ENCODE measurements around the gene ABTB2. TPM values are rescaled to one million over a fixed set of nuclear protein-coding genes. Genes with fewer than 3 reads are reported as not detected.

The ABTB2 gene
- total RNA-seq, 1 experiment from 2014 or later: not detected

GRCh38 chr11:34278693-34279297 lies 79.0 kb downstream of the ABTB2 start:
- Histone ChIP-seq H3K27ac (ENCODE audit: low read length) (no peak overlapping the region), H3K9ac (ENCODE audit: low read length) (no peak overlapping the region), H4K20me1 (ENCODE audit: insufficient read depth, low read depth, low read length) (no peaks in the 10 kb centered on the region), H3K4me3 (ENCODE audit: low read length) (no peak overlapping the region), H2AFZ (ENCODE audit: low read length) (no peak overlapping the region), H3K9me3 (ENCODE audit: low read length) (no peaks in the 10 kb centered on the region), H3K4me1 (ENCODE audit: low read length) (no peaks in the 10 kb centered on the region), H3K9me2 (replicated peaks; ENCODE audit: insufficient read depth, low read length) (no peaks in the 10 kb centered on the region), H3K36me3 (ENCODE audit: insufficient read depth, low read length) (no peaks in the 10 kb centered on the region), H3K27me3 (ENCODE audit: low read length) (no peaks in the 10 kb centered on the region), H3K4me2 (ENCODE audit: low read depth, low read length, poor library complexity, severe bottlenecking) (no peak overlapping the region), H3K79me2 (ENCODE audit: low read length) (no peaks in the 10 kb centered on the region)
- no peak for DNase-seq

- H3K4me1 ChIP-seq (ENCODE audit: low read length): no peaks in the 10 kb centered on the region
- H3K27ac ChIP-seq (ENCODE audit: low read length): no peak overlapping the region
- H3K9ac ChIP-seq (ENCODE audit: low read length): no peak overlapping the region
- H3K79me2 ChIP-seq (ENCODE audit: low read length): no peaks in the 10 kb centered on the region
- DNase-seq: no peak
- H3K9me3 ChIP-seq (ENCODE audit: low read length): no peaks in the 10 kb centered on the region
- no peaks in the 10 kb centered on the region for H3K27me3 ChIP-seq (ENCODE audit: low read length)
- no peaks in the 10 kb centered on the region for H4K20me1 ChIP-seq (ENCODE audit: insufficient read depth, low read depth, low read length)
- no peaks in the 10 kb centered on the region for H3K36me3 ChIP-seq (ENCODE audit: insufficient read depth, low read length)
- H3K9me2 ChIP-seq (replicated peaks; ENCODE audit: insufficient read depth, low read length): no peaks in the 10 kb centered on the region
- H3K4me2 ChIP-seq (ENCODE audit: low read depth, low read length, poor library complexity, severe bottlenecking): no peak overlapping the region
- no peak overlapping the region for H2AFZ ChIP-seq (ENCODE audit: low read length)
- no peak overlapping the region for H3K4me3 ChIP-seq (ENCODE audit: low read length)
Measured at GRCh38 chr11:34278175-34278574, 79.6 kb downstream of the ABTB2 start.

GRCh38 chr11:34277171-34277570 lies 80.6 kb downstream of the ABTB2 start:
- no peaks in the 10 kb centered on the region for H4K20me1 ChIP-seq (ENCODE audit: insufficient read depth, low read depth, low read length)
- H3K27me3 ChIP-seq (ENCODE audit: low read length): no peaks in the 10 kb centered on the region
- no peak for DNase-seq
- H3K79me2 ChIP-seq (ENCODE audit: low read length): no peaks in the 10 kb centered on the region
- no peak overlapping the region for H3K27ac ChIP-seq (ENCODE audit: low read length)
- no peak overlapping the region for H3K4me2 ChIP-seq (ENCODE audit: low read depth, low read length, poor library complexity, severe bottlenecking)
- no peaks in the 10 kb centered on the region for H3K9me2 ChIP-seq (replicated peaks; ENCODE audit: insufficient read depth, low read length)
- H3K9ac ChIP-seq (ENCODE audit: low read length): no peak overlapping the region
- H3K9me3 ChIP-seq (ENCODE audit: low read length): no peaks in the 10 kb centered on the region
- H3K36me3 ChIP-seq (ENCODE audit: insufficient read depth, low read length): no peaks in the 10 kb centered on the region
- no peaks in the 10 kb centered on the region for H3K4me1 ChIP-seq (ENCODE audit: low read length)
- H3K4me3 ChIP-seq (ENCODE audit: low read length): no peak overlapping the region
- H2AFZ ChIP-seq (ENCODE audit: low read length): no peak overlapping the region

- no peaks in the 10 kb centered on the region for H3K9me3 ChIP-seq (ENCODE audit: low read length)
- no peak overlapping the region for H3K4me2 ChIP-seq (ENCODE audit: low read depth, low read length, poor library complexity, severe bottlenecking)
- no peaks in the 10 kb centered on the region for H3K36me3 ChIP-seq (ENCODE audit: insufficient read depth, low read length)
- no peak overlapping the region for H3K27ac ChIP-seq (ENCODE audit: low read length)
- no peak overlapping the region for H3K9ac ChIP-seq (ENCODE audit: low read length)
- no peaks in the 10 kb centered on the region for H4K20me1 ChIP-seq (ENCODE audit: insufficient read depth, low read depth, low read length)
- H3K4me1 ChIP-seq (ENCODE audit: low read length): no peaks in the 10 kb centered on the region
- no peaks in the 10 kb centered on the region for H3K79me2 ChIP-seq (ENCODE audit: low read length)
- no peaks in the 10 kb centered on the region for H3K9me2 ChIP-seq (replicated peaks; ENCODE audit: insufficient read depth, low read length)
- H2AFZ ChIP-seq (ENCODE audit: low read length): no peak overlapping the region
- no peak for DNase-seq
- no peak overlapping the region for H3K4me3 ChIP-seq (ENCODE audit: low read length)
- H3K27me3 ChIP-seq (ENCODE audit: low read length): no peaks in the 10 kb centered on the region
Measured at GRCh38 chr11:34276352-34276864, 81.4 kb downstream of the ABTB2 start.

- H3K79me2 ChIP-seq (ENCODE audit: low read length): no peaks in the 10 kb centered on the region
Measured at GRCh38 chr11:34275486-34275885, 82.3 kb downstream of the ABTB2 start.

GRCh38 chr11:34274712-34275398 lies 83.0 kb downstream of the ABTB2 start:
- no peak overlapping the region for H3K27ac ChIP-seq (ENCODE audit: low read length)
- H3K27me3 ChIP-seq (ENCODE audit: low read length): no peaks in the 10 kb centered on the region
- no peak for DNase-seq
- H3K9ac ChIP-seq (ENCODE audit: low read length): no peak overlapping the region
- no peak overlapping the region for H3K4me2 ChIP-seq (ENCODE audit: low read depth, low read length, poor library complexity, severe bottlenecking)
- H3K4me3 ChIP-seq (ENCODE audit: low read length): no peak overlapping the region
- H3K79me2 ChIP-seq (ENCODE audit: low read length): no peaks in the 10 kb centered on the region
- H4K20me1 ChIP-seq (ENCODE audit: insufficient read depth, low read depth, low read length): no peaks in the 10 kb centered on the region
- no peaks in the 10 kb centered on the region for H3K36me3 ChIP-seq (ENCODE audit: insufficient read depth, low read length)
- no peaks in the 10 kb centered on the region for H3K9me2 ChIP-seq (replicated peaks; ENCODE audit: insufficient read depth, low read length)
- no peaks in the 10 kb centered on the region for H3K4me1 ChIP-seq (ENCODE audit: low read length)
- no peaks in the 10 kb centered on the region for H3K9me3 ChIP-seq (ENCODE audit: low read length)
- H2AFZ ChIP-seq (ENCODE audit: low read length): no peak overlapping the region

More at GRCh38 chr11:34275486-34275885, 82.3 kb downstream of the ABTB2 start:
- H3K4me2 ChIP-seq (ENCODE audit: low read depth, low read length, poor library complexity, severe bottlenecking): no peak overlapping the region
- H3K9me3 ChIP-seq (ENCODE audit: low read length): no peaks in the 10 kb centered on the region
- no peak overlapping the region for H2AFZ ChIP-seq (ENCODE audit: low read length)
- H3K36me3 ChIP-seq (ENCODE audit: insufficient read depth, low read length): no peaks in the 10 kb centered on the region
- H3K4me3 ChIP-seq (ENCODE audit: low read length): no peak overlapping the region
- no peaks in the 10 kb centered on the region for H3K9me2 ChIP-seq (replicated peaks; ENCODE audit: insufficient read depth, low read length)
- no peaks in the 10 kb centered on the region for H4K20me1 ChIP-seq (ENCODE audit: insufficient read depth, low read depth, low read length)
- no peaks in the 10 kb centered on the region for H3K27me3 ChIP-seq (ENCODE audit: low read length)
- no peak overlapping the region for H3K9ac ChIP-seq (ENCODE audit: low read length)
- H3K4me1 ChIP-seq (ENCODE audit: low read length): no peaks in the 10 kb centered on the region
- no peak for DNase-seq
- H3K27ac ChIP-seq (ENCODE audit: low read length): no peak overlapping the region

GRCh38 chr11:34273099-34273498 lies 84.7 kb downstream of the ABTB2 start:
- H2AFZ ChIP-seq (ENCODE audit: low read length): no peak overlapping the region
- no peaks in the 10 kb centered on the region for H3K27me3 ChIP-seq (ENCODE audit: low read length)
- no peaks in the 10 kb centered on the region for H3K4me1 ChIP-seq (ENCODE audit: low read length)
- DNase-seq: no peak
- no peak overlapping the region for H3K4me2 ChIP-seq (ENCODE audit: low read depth, low read length, poor library complexity, severe bottlenecking)
- H3K27ac ChIP-seq (ENCODE audit: low read length): no peak overlapping the region
- H3K4me3 ChIP-seq (ENCODE audit: low read length): no peak overlapping the region
- no peaks in the 10 kb centered on the region for H4K20me1 ChIP-seq (ENCODE audit: insufficient read depth, low read depth, low read length)
- H3K79me2 ChIP-seq (ENCODE audit: low read length): no peaks in the 10 kb centered on the region
- H3K9ac ChIP-seq (ENCODE audit: low read length): no peak overlapping the region
- H3K9me3 ChIP-seq (ENCODE audit: low read length): no peaks in the 10 kb centered on the region
- no peaks in the 10 kb centered on the region for H3K9me2 ChIP-seq (replicated peaks; ENCODE audit: insufficient read depth, low read length)
- no peaks in the 10 kb centered on the region for H3K36me3 ChIP-seq (ENCODE audit: insufficient read depth, low read length)

GRCh38 chr11:34271727-34272126 lies 86.1 kb downstream of the ABTB2 start:
- Histone ChIP-seq H3K4me1 (ENCODE audit: low read length) (no peaks in the 10 kb centered on the region), H3K27ac (ENCODE audit: low read length) (no peak overlapping the region), H3K4me2 (ENCODE audit: low read depth, low read length, poor library complexity, severe bottlenecking) (no peak overlapping the region)

More at GRCh38 chr11:34271727-34272126, 86.1 kb downstream of the ABTB2 start:
- Histone ChIP-seq H3K79me2 (ENCODE audit: low read length) (no peaks in the 10 kb centered on the region), H3K9me2 (replicated peaks; ENCODE audit: insufficient read depth, low read length) (no peaks in the 10 kb centered on the region), H3K9me3 (ENCODE audit: low read length) (no peaks in the 10 kb centered on the region), H4K20me1 (ENCODE audit: insufficient read depth, low read depth, low read length) (no peaks in the 10 kb centered on the region), H3K9ac (ENCODE audit: low read length) (no peak overlapping the region), H3K27me3 (ENCODE audit: low read length) (no peaks in the 10 kb centered on the region), H3K4me3 (ENCODE audit: low read length) (no peak overlapping the region), H3K36me3 (ENCODE audit: insufficient read depth, low read length) (no peaks in the 10 kb centered on the region), H2AFZ (ENCODE audit: low read length) (no peak overlapping the region)
- no peak for DNase-seq
